Ishikawa (cell line): ENCODE measurements around the gene PRC1.

Source experiments
- CEBPB ChIP-seq: IDR thresholded peaks from 2 replicates; pipeline ENCODE4 v1.6.1; 2012
- EP300 ChIP-seq: IDR thresholded peaks from 2 replicates; pipeline ENCODE4 v1.6.1; 2012; ENCODE audit warnings: borderline replicate concordance
- RAD21 ChIP-seq: IDR thresholded peaks from 2 replicates; pipeline ENCODE4 v1.6.1; 2012; ENCODE audit warnings: low read depth
- TF ChIP-seq, protein P1 (sequence below): IDR thresholded peaks from 2 replicates; pipeline ENCODE4 v1.6.1; 2012; ENCODE audit warnings: low read depth, mild to moderate bottlenecking

- TF ChIP-seq, protein P1, sequence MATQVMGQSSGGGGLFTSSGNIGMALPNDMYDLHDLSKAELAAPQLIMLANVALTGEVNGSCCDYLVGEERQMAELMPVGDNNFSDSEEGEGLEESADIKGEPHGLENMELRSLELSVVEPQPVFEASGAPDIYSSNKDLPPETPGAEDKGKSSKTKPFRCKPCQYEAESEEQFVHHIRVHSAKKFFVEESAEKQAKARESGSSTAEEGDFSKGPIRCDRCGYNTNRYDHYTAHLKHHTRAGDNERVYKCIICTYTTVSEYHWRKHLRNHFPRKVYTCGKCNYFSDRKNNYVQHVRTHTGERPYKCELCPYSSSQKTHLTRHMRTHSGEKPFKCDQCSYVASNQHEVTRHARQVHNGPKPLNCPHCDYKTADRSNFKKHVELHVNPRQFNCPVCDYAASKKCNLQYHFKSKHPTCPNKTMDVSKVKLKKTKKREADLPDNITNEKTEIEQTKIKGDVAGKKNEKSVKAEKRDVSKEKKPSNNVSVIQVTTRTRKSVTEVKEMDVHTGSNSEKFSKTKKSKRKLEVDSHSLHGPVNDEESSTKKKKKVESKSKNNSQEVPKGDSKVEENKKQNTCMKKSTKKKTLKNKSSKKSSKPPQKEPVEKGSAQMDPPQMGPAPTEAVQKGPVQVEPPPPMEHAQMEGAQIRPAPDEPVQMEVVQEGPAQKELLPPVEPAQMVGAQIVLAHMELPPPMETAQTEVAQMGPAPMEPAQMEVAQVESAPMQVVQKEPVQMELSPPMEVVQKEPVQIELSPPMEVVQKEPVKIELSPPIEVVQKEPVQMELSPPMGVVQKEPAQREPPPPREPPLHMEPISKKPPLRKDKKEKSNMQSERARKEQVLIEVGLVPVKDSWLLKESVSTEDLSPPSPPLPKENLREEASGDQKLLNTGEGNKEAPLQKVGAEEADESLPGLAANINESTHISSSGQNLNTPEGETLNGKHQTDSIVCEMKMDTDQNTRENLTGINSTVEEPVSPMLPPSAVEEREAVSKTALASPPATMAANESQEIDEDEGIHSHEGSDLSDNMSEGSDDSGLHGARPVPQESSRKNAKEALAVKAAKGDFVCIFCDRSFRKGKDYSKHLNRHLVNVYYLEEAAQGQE: no peak
- TF ChIP-seq EP300 (no peak), RAD21 (no peak), CEBPB (no peak)
These were observed 33.8 kb downstream of the PRC1 start for GRCh38 chr15:90960298-90961091.
